ENCODE data around the gene PDE8B. TPM values are rescaled to one million over a fixed set of nuclear protein-coding genes. Genes with fewer than 3 reads are reported as not detected.
"Not testable (repeated sequence)": the region's sequence is repeated elsewhere in the genome, so short reads cannot be mapped to it uniquely, and the experiment has no call there.

PDE8B gene
- total RNA-seq, 1 experiment from 2014 or later, result not detected

GRCh38 chr5:77358255-77359205 lies 148.1 kb downstream of the PDE8B start:
- DNase-seq (ENCODE audit: low read depth), result no peak

GRCh38 chr5:77359231-77359630 lies 148.8 kb downstream of the PDE8B start:
- DNase-seq (ENCODE audit: low read depth), result no peak

GRCh38 chr5:77360381-77360780 lies 149.9 kb downstream of the PDE8B start:
- no peak for DNase-seq (ENCODE audit: low read depth)

- no peak for DNase-seq (ENCODE audit: low read depth)
Measured at GRCh38 chr5:77360973-77361372, 150.5 kb downstream of the PDE8B start.

GRCh38 chr5:77366717-77367500 lies 156.4 kb downstream of the PDE8B start:
- DNase-seq (ENCODE audit: low read depth), result no peak

- peak; percentile 24 for DNase-seq (ENCODE audit: low read depth)
Measured at GRCh38 chr5:77367741-77368140, 157.3 kb downstream of the PDE8B start.

- DNase-seq (ENCODE audit: low read depth), result no peak
Measured at GRCh38 chr5:77368367-77368766, 157.9 kb downstream of the PDE8B start.

GRCh38 chr5:77369566-77369965 lies 159.1 kb downstream of the PDE8B start:
- no peak for DNase-seq (ENCODE audit: low read depth)

GRCh38 chr5:77374686-77375085 lies 164.2 kb downstream of the PDE8B start:
- no peak for DNase-seq (ENCODE audit: low read depth)

DNA sequence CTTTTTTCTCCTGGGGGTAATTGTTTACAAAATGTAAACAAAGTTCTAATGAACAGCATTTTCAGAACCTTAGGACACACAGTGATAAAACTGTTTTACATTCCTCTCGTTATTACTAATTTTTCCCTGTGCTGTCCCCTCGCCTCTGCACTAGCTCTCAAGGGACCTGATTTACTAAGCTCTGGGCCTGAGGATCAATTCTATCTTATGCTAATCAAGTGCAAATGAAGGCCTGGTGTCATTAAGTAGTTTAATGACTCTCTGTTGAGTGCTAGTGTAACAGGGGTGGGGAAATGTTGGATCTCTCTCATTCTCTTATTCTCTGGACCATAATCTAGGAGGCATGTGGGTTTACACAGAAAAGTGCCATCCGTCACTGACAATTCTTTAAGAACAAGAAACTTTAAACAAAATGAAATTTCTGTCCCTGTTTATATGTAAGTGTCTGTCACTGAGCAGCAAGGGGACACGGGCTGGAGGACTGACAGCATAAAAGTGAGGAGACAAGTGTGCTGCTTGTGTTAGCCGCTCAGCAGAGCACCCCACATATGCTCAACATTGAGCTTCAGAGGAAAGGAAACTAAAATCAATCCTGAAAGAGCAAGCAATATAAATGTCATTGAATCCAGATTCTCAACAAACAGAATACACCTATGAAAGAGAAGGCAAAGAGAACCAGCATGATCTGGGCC lies 166.3 kb downstream of the PDE8B start:
- DNase-seq (ENCODE audit: low read depth), result no peak

DNA sequence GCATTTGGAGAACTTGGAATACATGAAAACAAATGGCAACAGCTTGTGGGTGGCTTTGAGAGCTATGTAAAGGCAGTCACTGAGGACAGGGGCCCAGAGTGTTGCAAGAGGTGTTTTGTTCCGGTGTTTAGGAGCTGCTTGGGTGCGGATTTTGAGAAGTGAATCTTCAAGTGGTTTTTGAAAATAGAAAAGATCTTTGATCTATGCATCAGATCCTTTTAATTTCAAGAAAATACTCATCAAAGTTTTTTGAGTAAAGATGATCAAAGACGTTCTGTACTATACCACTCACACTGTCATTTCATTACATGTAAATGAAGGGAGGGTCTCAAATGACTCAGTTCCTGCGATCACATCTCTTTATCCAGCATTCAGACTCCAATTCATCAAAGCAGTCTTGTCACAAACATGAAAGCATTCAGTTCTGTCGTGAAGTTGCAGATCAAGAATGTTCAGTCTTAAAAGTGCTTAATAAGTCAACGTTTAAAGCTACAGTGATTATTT lies 169.1 kb downstream of the PDE8B start:
- DNase-seq (ENCODE audit: low read depth), result no peak

GRCh38 chr5:77380636-77381035 lies 170.2 kb downstream of the PDE8B start:
- no peak for DNase-seq (ENCODE audit: low read depth)

GRCh38 chr5:77383336-77383735 lies 172.9 kb downstream of the PDE8B start:
- DNase-seq (ENCODE audit: low read depth), result not testable (repeated sequence)

DNA sequence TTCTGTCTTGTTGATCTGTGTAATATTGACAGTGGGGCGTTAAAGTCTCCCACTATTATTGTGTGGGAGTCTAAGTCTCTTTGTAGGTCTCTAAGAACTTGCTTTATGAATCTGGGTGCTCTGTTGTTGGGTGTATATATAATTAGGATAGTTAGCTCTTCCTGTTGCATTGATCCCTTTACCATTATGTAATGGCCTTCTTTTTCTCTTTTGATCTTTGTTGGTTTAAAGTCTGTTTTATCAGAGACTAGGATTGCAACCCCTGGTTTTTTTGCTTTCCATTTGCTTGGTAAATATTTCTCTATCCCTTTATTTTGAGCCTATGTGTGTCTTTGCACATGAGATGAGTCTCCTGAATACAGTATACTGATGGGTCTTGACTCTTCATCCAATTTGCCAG lies 175.9 kb downstream of the PDE8B start:
- DNase-seq (ENCODE audit: low read depth), result not testable (repeated sequence)

DNA sequence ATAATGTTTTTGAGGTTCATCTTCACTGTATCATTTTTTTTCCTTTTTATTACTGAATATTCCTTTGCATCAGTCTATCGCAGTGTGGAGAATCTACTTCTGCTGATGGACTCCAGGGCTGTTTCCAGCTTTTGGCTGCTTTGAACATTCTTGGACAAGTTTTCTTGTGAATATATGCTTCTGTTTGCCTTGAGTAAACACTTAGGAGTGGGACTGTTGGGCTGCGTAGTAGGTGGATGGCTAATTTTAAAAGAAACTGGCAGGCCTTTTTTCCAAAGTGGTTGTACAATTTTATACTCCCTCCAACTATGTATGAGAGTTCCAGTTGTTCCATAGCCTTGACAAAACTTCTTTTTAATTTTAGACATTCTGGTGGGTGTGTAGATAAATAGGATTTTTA lies 179.3 kb downstream of the PDE8B start:
- DNase-seq (ENCODE audit: low read depth), result no peak

DNA sequence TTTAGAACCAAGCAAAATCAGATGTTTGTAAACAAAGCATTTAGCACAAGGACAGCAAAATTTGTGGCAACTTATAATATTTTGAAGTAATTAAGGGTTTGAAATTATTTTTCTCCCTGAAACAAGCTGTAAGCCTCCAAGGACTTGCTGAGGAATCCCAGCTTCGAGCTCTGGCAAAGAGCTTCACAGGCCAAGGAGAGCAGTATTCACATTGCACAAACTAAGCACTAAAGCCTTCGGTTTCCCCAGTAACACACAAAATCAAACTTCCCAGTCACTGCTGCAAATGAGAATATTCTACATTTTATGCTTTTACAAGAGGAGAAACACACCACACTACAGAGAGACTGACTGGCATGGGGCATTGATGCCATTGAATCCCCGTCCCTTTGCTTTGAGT lies 179.7 kb downstream of the PDE8B start:
- no peak for DNase-seq (ENCODE audit: low read depth)

DNA sequence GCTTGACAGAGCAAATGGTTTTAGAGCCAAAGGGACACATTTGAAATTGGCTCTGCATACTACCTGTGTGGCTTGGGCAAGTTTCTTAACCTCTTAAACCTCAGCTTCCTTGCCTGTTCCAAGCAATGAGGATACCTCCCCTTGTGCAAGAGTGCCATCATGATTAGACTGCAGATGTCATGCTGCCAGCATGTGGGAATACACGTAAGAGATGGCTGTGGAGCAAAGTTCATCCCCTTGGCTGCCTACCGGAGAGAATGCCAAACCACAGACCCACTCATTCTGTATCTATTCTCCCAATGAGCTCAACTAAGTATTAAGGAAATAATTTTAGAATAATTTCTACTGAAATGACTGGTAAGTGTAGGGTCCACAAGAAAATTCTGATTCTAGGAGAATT lies 180.3 kb downstream of the PDE8B start:
- peak; percentile 36 for DNase-seq (ENCODE audit: low read depth)

- DNase-seq (ENCODE audit: low read depth), result no peak
Measured at GRCh38 chr5:77391240-77391765, 180.8 kb downstream of the PDE8B start.

DNA sequence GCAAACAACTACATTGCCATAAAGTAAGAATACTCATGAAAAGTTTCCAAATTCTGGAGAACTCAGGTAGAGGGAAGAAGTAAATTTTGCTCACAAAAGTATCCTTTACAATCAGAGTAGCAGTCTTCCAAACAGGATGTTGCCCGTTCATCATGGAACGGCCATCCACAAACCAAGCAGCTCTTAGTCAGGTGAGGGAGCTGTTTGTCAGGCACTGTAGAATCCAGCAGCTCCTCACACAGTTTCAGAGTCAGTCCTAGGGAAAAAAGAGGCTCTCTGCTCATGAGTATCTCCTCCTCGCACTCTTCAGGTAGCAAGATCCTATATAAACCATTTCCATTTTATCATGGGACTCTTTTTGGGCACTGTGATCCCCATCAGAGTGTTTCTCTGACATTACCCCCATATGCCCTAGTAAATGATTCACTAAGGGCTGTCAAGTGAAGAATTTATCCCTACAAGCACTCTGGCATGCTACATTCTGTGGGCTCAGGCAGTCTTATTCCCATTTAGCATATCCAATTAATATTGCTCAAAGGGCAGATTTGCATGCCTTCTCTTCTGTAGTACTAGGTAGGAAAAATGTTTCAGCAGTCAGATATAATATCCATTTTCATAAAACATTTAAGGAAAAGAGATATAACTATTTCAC lies 183.7 kb downstream of the PDE8B start:
- no peak for DNase-seq (ENCODE audit: low read depth)

- no peak for DNase-seq (ENCODE audit: low read depth)
Measured at GRCh38 chr5:77396017-77396416, 185.5 kb downstream of the PDE8B start.

- DNase-seq (ENCODE audit: low read depth), result no peak
Measured at GRCh38 chr5:77397686-77398292, 187.3 kb downstream of the PDE8B start.
